Raji (cell line): ENCODE results near the gene TBCD.

Experiments
- POLR2A ChIP-seq: IDR thresholded peaks from 2 replicates; pipeline ENCODE4 v1.6.1; 2011; ENCODE audit warnings: low read depth, low read length, control low read depth; ENCODE audit not compliant: insufficient read depth

The TBCD gene

GRCh38 chr17:82880620-82881323 is 128.9 kb downstream of the TBCD start:
- no peak for TF ChIP-seq POLR2A

- no peak for TF ChIP-seq POLR2A
Measured at GRCh38 chr17:82881324-82881823, 129.5 kb downstream of the TBCD start.

- TF ChIP-seq POLR2A, result no peak
Measured at GRCh38 chr17:82881900-82882714, 130.2 kb downstream of the TBCD start.

- no peak for TF ChIP-seq POLR2A
Measured at GRCh38 chr17:82882715-82883418, 131.0 kb downstream of the TBCD start.

- TF ChIP-seq POLR2A, result no peak
Measured at GRCh38 chr17:82883419-82884031, 131.7 kb downstream of the TBCD start.

- no peak for TF ChIP-seq POLR2A
Measured at GRCh38 chr17:82884341-82884969, 132.6 kb downstream of the TBCD start.

GRCh38 chr17:82884970-82885353 is 133.1 kb downstream of the TBCD start:
- no peak for TF ChIP-seq POLR2A

GRCh38 chr17:82887255-82888164 is 135.6 kb downstream of the TBCD start:
- TF ChIP-seq POLR2A, result no peak

GRCh38 chr17:82888583-82889495 is 137.0 kb downstream of the TBCD start:
- TF ChIP-seq POLR2A, result no peak

- no peak for TF ChIP-seq POLR2A
Measured at GRCh38 chr17:82889496-82890338, 137.9 kb downstream of the TBCD start.

- no peak for TF ChIP-seq POLR2A
Measured at GRCh38 chr17:82890339-82890730, 138.5 kb downstream of the TBCD start.
